HFFc6 (cell line): ENCODE results near the gene VPS50. TPM values are rescaled to one million over a fixed set of nuclear protein-coding genes. Genes with fewer than 3 reads are reported as not detected.
A peak's percentile ranks its signal among the peaks of the same experiment; 100 is the strongest.
"Not testable (repeated sequence)": the region's sequence is repeated elsewhere in the genome, so short reads cannot be mapped to it uniquely, and the experiment has no call there.

Source experiments
- DNase-seq: peaks from one replicate; pipeline ENCODE4 v3.0.0-alpha.2; 2018
- H3K27ac Mint-ChIP-seq: 2 replicates; pipeline ENCODE4 v1.8.0; 2020; ENCODE audit warnings: mild to moderate bottlenecking, mixed read lengths
- H3K27me3 Mint-ChIP-seq: 2 replicates; pipeline ENCODE4 v1.8.0; 2021; ENCODE audit warnings: mild to moderate bottlenecking, moderate library complexity, mixed read lengths; ENCODE audit not compliant: insufficient read depth
- H3K36me3 Mint-ChIP-seq: 2 replicates; pipeline ENCODE4 v1.8.0; 2021; ENCODE audit warnings: low read depth, mixed read lengths
- H3K4me1 Mint-ChIP-seq: 2 replicates; pipeline ENCODE4 v1.8.0; 2020; ENCODE audit warnings: low read depth, mixed read lengths
- H3K4me3 Mint-ChIP-seq: 2 replicates; pipeline ENCODE4 v1.8.0; 2020; ENCODE audit warnings: mild to moderate bottlenecking, moderate library complexity, mixed read lengths
- H3K9me3 Mint-ChIP-seq: 2 replicates; pipeline ENCODE4 v1.8.0; 2020; ENCODE audit warnings: mild to moderate bottlenecking, mixed read lengths
- total RNA-seq, 6 experiments: library from RNA; stranded (reverse); fragmentation: NEBNext Ultra II Directional; extraction: Animal tissue kit (Norgen Biotek cat#: 25700); gene quantifications; 2 replicates in 1 of 6; 3 replicates in 5 of 6; pipeline ENCODE4 v1.2.3, GENCODE V29; 2021
- TF ChIP-seq, protein P1 (sequence below): fragments of 200-600 bp; sonication (generic); IDR thresholded peaks from 2 replicates; pipeline ENCODE4 v1.5.0; 2021; ENCODE audit warnings: antibody characterized with exemption, mild to moderate bottlenecking

The VPS50 gene
- total RNA-seq, 6 experiments from 2014 or later = 17.0 to 20.3 (median 19.1) TPM

DNA sequence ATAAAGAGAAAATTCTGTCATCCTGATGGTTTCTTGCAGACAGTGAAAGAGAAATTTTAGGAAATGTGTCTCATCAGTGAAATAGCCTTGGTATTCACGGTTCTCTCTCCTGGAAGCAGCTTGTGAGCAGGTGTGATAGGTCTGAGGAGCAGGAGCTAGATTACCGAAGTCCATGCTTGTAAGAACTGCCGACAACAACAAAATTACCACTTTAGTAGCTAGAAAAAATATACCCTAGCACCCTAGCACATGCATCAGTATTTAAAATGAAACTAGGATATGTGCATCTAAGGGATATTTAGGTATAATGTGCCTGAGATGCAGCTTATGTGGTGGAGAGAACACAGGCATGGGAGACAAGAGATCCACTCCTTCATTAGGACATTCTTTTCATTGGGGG lies 82.3 kb downstream of the VPS50 start:
- H3K4me1 Mint-ChIP-seq = peaks cover 58% of the 10 kb centered on the region
- TF ChIP-seq, protein P1, sequence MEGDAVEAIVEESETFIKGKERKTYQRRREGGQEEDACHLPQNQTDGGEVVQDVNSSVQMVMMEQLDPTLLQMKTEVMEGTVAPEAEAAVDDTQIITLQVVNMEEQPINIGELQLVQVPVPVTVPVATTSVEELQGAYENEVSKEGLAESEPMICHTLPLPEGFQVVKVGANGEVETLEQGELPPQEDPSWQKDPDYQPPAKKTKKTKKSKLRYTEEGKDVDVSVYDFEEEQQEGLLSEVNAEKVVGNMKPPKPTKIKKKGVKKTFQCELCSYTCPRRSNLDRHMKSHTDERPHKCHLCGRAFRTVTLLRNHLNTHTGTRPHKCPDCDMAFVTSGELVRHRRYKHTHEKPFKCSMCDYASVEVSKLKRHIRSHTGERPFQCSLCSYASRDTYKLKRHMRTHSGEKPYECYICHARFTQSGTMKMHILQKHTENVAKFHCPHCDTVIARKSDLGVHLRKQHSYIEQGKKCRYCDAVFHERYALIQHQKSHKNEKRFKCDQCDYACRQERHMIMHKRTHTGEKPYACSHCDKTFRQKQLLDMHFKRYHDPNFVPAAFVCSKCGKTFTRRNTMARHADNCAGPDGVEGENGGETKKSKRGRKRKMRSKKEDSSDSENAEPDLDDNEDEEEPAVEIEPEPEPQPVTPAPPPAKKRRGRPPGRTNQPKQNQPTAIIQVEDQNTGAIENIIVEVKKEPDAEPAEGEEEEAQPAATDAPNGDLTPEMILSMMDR = no peak
- H3K4me3 Mint-ChIP-seq = no peak overlapping the region
- no peak overlapping the region for H3K27ac Mint-ChIP-seq
- no peaks in the 10 kb centered on the region for H3K9me3 Mint-ChIP-seq
- H3K36me3 Mint-ChIP-seq = peaks cover 13% of the 10 kb centered on the region
- DNase-seq = no peak
- no peaks in the 10 kb centered on the region for H3K27me3 Mint-ChIP-seq

DNA sequence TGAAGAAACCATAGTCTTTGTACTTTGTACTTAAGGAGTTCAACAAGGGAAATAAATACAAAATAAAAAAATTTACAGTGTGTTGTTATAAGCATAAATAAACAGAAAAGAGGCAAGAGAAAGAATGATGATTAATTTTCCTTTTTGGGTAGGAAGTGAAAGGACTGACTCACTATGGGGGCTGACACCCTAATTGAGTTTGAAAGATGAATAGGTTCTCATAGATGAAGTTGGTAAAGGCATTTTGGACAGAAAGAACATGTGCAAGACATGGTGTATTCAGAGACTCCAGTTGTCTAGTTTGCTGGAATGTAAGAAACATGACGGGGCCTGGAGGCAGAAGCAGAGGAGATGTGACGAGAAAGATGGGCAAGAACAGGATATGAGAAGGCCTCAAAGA lies 83.7 kb downstream of the VPS50 start:
- Mint-ChIP-seq H3K4me3 (peak overlapping the region; percentile 44), H3K27me3 (no peaks in the 10 kb centered on the region), H3K27ac (peak overlapping the region; percentile 88), H3K4me1 (peaks cover 43% of the 10 kb centered on the region), H3K36me3 (peaks cover 17% of the 10 kb centered on the region), H3K9me3 (no peaks in the 10 kb centered on the region)
- DNase-seq = peak; percentile 61
- TF ChIP-seq, protein P1 = no peak

DNA sequence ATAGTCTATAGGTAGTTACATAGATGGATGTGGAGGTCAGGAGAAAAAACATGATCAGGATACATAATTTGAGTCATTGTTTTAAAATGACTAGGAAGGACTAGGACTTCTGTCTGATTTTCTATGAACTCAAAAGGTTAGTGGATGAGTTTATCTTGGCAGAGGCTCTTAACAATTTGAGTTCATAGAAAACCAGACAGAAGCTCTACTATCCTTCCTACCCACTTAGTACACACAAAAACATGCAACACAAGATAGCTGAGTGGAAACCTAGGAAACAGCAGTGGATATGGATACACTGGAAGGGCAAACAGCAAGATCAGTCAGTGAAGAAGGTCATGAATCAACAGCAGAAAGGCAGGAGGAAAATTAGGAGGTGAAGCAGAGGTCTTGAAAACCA lies 84.6 kb downstream of the VPS50 start:
- peak overlapping the region; percentile 44 for H3K4me3 Mint-ChIP-seq
- peak overlapping the region; percentile 88 for H3K27ac Mint-ChIP-seq
- no peaks in the 10 kb centered on the region for H3K9me3 Mint-ChIP-seq
- H3K36me3 Mint-ChIP-seq = peaks cover 24% of the 10 kb centered on the region
- TF ChIP-seq, protein P1 = no peak
- DNase-seq = peak; percentile 7
- no peaks in the 10 kb centered on the region for H3K27me3 Mint-ChIP-seq
- H3K4me1 Mint-ChIP-seq = peaks cover 43% of the 10 kb centered on the region

DNA sequence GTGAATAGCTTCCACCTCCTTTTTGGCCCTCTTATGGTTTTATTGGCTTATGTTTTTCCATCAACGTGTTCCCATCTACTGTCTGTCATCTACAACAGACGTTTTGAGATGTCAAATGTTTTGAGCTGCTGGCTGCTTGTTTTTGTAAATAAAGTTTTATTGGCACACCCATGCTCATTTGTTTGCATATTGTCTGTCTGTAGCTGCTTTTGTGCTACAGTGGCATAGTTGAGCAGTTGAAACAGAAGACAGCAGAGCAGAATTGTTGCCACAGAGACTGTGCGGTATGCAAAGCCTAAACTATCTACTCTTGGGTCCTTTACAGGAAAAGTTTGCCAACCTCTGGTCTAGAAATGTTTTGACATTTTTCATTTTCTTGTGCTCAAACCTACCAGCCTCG lies 88.7 kb downstream of the VPS50 start:
- no peak overlapping the region for H3K27ac Mint-ChIP-seq
- H3K4me1 Mint-ChIP-seq = peaks cover 13% of the 10 kb centered on the region
- no peaks in the 10 kb centered on the region for H3K9me3 Mint-ChIP-seq
- DNase-seq = no peak
- no peaks in the 10 kb centered on the region for H3K27me3 Mint-ChIP-seq
- no peak overlapping the region for H3K4me3 Mint-ChIP-seq
- peaks cover 20% of the 10 kb centered on the region for H3K36me3 Mint-ChIP-seq
- TF ChIP-seq, protein P1 = no peak

DNA sequence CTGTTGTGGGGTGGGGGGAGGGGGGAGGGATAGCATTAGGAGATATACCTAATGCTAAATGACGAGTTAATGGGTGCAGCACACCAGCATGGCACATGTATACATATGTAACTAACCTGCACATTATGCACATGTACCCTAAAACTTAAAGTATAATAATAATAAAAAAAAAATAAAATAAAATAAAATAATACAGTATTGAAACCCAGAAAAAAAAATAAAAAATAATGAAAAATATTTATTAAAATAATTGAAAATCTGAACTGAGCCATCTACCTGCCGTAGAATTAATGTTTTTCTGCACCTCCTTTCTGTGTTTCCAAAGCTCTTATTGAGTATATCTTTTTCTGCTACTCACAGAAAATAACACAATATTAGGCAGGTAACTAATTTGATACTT lies 94.1 kb downstream of the VPS50 start:
- Mint-ChIP-seq H3K4me1 (peaks cover 28% of the 10 kb centered on the region), H3K36me3 (peaks cover 14% of the 10 kb centered on the region)
- not testable (repeated sequence) for H3K4me3 Mint-ChIP-seq, DNase-seq, H3K9me3 Mint-ChIP-seq, H3K27ac Mint-ChIP-seq, H3K27me3 Mint-ChIP-seq

DNA sequence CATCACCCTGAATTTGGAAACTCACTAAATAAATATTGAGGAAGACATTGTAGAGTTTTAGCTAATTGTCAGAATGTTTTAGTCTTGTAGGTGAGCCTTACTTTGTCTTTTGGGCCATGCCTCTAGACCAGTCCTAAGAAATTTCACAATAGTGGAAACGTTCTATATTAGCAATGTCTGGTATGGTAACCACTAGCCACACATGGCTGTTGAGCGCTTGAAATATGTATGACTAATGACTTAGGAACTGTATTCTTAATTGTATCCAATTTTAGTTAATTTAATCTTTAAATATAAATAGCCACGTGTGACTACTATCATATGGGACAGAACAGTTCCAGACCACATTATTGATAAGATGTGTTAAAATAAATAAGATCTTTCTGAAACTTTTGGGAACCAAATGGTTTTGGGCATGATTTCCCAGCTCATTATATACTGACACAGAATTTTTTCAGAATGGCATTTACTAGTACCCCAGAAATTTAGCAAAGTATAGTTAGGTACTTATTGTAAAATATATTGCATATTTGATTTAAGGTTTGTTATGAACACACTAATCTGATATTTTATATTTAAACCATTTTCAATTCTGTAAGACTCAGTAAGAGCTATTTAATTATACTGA lies 95.0 kb downstream of the VPS50 start:
- H3K4me3 Mint-ChIP-seq = no peak overlapping the region; the same call in 1 of the 2 replicates
- peak overlapping the region; percentile 56 for H3K27ac Mint-ChIP-seq
- no peaks in the 10 kb centered on the region for H3K27me3 Mint-ChIP-seq
- peak; percentile 87 for DNase-seq
- peaks cover 28% of the 10 kb centered on the region for H3K4me1 Mint-ChIP-seq
- H3K9me3 Mint-ChIP-seq = no peaks in the 10 kb centered on the region
- TF ChIP-seq, protein P1 = no peak
- H3K36me3 Mint-ChIP-seq = peaks cover 11% of the 10 kb centered on the region
